ENCODE measurements around the gene MGLL.

The MGLL gene

DNA sequence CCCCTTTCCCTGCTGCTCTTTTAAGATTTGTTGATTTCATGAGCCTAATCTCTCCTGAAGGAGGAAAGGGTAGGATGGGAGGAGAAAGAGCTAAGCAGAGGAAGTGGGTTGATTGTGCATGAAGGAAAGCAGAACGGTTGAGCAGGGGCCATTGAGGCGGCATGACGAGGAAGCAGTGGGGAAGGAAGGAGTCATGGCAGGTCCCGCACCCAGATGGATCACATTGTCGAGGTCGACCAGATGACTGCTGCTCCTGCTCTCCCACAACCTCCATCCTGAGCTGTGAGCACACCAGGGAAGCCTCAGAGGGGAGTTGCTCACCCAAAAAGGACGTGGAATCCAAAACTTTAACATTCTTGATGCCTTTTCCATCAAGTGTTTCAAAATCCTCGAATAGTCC, 106.8 kb downstream of the MGLL start:
- ATAC-seq (ENCODE audit: insufficient read depth, low read depth) (no peak), DNase-seq (no peak)
- peaks cover 4% of the 10 kb centered on the region for H3K27me3 ChIP-seq (ENCODE audit: insufficient read depth, low read length, poor library complexity)
- H3K27ac ChIP-seq (ENCODE audit: low read length) = no peak overlapping the region
- H3K4me2 ChIP-seq (ENCODE audit: insufficient read depth, low read length) = no peak overlapping the region
- H3K9me3 ChIP-seq (ENCODE audit: insufficient read depth, low read length, severe bottlenecking) = no peaks in the 10 kb centered on the region
- H2AFZ ChIP-seq (ENCODE audit: low read depth, low read length) = no peak overlapping the region
- TF ChIP-seq, protein P1, sequence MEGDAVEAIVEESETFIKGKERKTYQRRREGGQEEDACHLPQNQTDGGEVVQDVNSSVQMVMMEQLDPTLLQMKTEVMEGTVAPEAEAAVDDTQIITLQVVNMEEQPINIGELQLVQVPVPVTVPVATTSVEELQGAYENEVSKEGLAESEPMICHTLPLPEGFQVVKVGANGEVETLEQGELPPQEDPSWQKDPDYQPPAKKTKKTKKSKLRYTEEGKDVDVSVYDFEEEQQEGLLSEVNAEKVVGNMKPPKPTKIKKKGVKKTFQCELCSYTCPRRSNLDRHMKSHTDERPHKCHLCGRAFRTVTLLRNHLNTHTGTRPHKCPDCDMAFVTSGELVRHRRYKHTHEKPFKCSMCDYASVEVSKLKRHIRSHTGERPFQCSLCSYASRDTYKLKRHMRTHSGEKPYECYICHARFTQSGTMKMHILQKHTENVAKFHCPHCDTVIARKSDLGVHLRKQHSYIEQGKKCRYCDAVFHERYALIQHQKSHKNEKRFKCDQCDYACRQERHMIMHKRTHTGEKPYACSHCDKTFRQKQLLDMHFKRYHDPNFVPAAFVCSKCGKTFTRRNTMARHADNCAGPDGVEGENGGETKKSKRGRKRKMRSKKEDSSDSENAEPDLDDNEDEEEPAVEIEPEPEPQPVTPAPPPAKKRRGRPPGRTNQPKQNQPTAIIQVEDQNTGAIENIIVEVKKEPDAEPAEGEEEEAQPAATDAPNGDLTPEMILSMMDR (IDR thresholded peaks at IDR 0.05; ENCODE audit: borderline replicate concordance, extremely low read depth, low read length, poor library complexity, severe bottlenecking) = no peak
- TF ChIP-seq EZH2 (IDR thresholded peaks at IDR 0.05; ENCODE audit: borderline replicate concordance, low read depth, low read length, severe bottlenecking) = no peak
- no peak overlapping the region for H3K9ac ChIP-seq (ENCODE audit: low read depth, low read length)
- H3K4me3 ChIP-seq (ENCODE audit: low read depth in 1 of 2, low read length in 2 of 2) = no peak overlapping the region
- no peaks in the 10 kb centered on the region for H4K20me1 ChIP-seq (ENCODE audit: insufficient read depth, low read length)
- H3K36me3 ChIP-seq (ENCODE audit: insufficient read depth, low read length) = no peaks in the 10 kb centered on the region
- H3K79me2 ChIP-seq (ENCODE audit: insufficient read depth, low read length) = no peaks in the 10 kb centered on the region
- no peaks in the 10 kb centered on the region for H3K4me1 ChIP-seq (ENCODE audit: insufficient read depth, low read length)

DNA sequence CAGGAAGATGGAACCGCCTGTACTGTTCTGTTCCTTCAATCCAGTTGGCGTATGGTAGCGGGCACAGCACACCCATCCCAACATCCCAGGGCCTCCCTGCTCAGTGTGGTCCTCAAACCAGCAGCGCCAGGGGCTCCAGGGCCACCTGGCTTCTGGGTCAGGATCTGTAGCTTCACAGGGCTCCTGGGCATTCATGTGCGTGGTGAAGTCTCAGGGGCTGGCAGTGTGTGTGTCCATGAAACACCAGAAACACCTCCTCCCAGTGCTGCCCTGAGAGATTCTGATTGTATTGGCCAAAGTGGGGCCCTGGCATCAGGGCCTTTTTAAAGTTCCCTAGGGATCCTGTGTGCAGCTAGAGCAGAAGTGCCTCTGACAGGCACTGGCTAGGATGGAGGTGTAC, 107.4 kb downstream of the MGLL start:
- Histone ChIP-seq H3K36me3 (ENCODE audit: insufficient read depth, low read length) (no peaks in the 10 kb centered on the region), H3K4me2 (ENCODE audit: insufficient read depth, low read length) (no peak overlapping the region), H3K27ac (ENCODE audit: low read length) (no peak overlapping the region), H3K27me3 (ENCODE audit: insufficient read depth, low read length, poor library complexity) (peaks cover 4% of the 10 kb centered on the region), H3K4me1 (ENCODE audit: insufficient read depth, low read length) (no peaks in the 10 kb centered on the region), H3K4me3 (ENCODE audit: low read depth in 1 of 2, low read length in 2 of 2) (no peak overlapping the region), H2AFZ (ENCODE audit: low read depth, low read length) (no peak overlapping the region), H3K9me3 (ENCODE audit: insufficient read depth, low read length, severe bottlenecking) (no peaks in the 10 kb centered on the region), H4K20me1 (ENCODE audit: insufficient read depth, low read length) (no peaks in the 10 kb centered on the region), H3K9ac (ENCODE audit: low read depth, low read length) (no peak overlapping the region), H3K79me2 (ENCODE audit: insufficient read depth, low read length) (no peaks in the 10 kb centered on the region)
- TF ChIP-seq EZH2 (IDR thresholded peaks at IDR 0.05; ENCODE audit: borderline replicate concordance, low read depth, low read length, severe bottlenecking) = no peak
- TF ChIP-seq, protein P1 (IDR thresholded peaks at IDR 0.05; ENCODE audit: borderline replicate concordance, extremely low read depth, low read length, poor library complexity, severe bottlenecking) = no peak
- DNase-seq (no peak), ATAC-seq (ENCODE audit: insufficient read depth, low read depth) (no peak)

DNA sequence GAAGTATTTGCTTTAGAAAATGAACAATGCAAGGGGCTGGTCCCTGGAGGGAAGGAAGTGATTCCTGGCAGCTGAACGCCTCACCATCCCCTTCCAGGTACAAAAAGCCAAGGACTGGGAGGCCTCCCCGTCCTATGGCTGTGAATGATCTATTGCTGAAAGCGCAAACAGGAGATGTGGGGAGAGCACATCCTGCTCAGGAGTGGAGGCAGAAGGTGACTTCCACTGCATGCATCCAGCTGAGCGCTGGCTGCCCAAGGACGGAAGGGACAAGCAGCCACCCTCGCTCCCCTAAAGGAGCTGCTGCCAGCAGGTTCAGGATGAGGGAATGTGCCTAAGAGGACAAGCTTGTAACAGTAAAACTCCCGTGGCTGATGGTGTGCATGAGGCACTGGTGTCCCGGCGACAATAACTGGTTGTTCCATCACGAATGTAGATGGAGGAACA, 108.2 kb downstream of the MGLL start:
- Histone ChIP-seq H3K4me2 (ENCODE audit: insufficient read depth, low read length) (no peak overlapping the region), H3K27me3 (ENCODE audit: insufficient read depth, low read length, poor library complexity) (peaks cover 4% of the 10 kb centered on the region), H3K9me3 (ENCODE audit: insufficient read depth, low read length, severe bottlenecking) (no peaks in the 10 kb centered on the region), H3K4me3 (ENCODE audit: low read depth in 1 of 2, low read length in 2 of 2) (no peak overlapping the region), H3K36me3 (ENCODE audit: insufficient read depth, low read length) (no peaks in the 10 kb centered on the region), H4K20me1 (ENCODE audit: insufficient read depth, low read length) (no peaks in the 10 kb centered on the region), H3K9ac (ENCODE audit: low read depth, low read length) (no peak overlapping the region), H2AFZ (ENCODE audit: low read depth, low read length) (no peak overlapping the region), H3K79me2 (ENCODE audit: insufficient read depth, low read length) (no peaks in the 10 kb centered on the region), H3K4me1 (ENCODE audit: insufficient read depth, low read length) (no peaks in the 10 kb centered on the region), H3K27ac (ENCODE audit: low read length) (no peak overlapping the region)
- DNase-seq (no peak), ATAC-seq (ENCODE audit: insufficient read depth, low read depth) (no peak)
- TF ChIP-seq, protein P1 (IDR thresholded peaks at IDR 0.05; ENCODE audit: borderline replicate concordance, extremely low read depth, low read length, poor library complexity, severe bottlenecking) = no peak
- TF ChIP-seq EZH2 (IDR thresholded peaks at IDR 0.05; ENCODE audit: borderline replicate concordance, low read depth, low read length, severe bottlenecking) = no peak
